Measurements from ENCODE around the gene RIN3.

DNA sequence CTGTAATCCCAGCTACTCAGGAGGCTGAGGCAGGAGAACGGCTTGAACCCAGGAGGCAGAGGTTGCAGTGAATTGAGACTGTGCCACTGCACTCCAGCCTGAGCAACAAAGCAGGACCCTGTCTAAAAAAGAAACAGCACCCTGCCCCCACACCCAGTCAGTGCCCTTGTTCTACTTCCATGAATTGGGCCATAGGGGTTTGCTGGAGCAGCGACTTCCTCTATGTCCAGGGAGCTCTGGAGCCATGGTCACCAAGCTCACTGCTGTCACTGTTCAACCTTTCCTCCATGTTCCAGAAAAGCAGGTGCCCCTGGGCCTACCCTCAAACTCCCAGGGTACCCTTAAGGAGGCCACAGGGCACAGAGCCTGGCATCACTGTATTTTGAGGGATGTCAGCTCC is 116.8 kb downstream of the RIN3 start:
- TF ChIP-seq, protein P1, sequence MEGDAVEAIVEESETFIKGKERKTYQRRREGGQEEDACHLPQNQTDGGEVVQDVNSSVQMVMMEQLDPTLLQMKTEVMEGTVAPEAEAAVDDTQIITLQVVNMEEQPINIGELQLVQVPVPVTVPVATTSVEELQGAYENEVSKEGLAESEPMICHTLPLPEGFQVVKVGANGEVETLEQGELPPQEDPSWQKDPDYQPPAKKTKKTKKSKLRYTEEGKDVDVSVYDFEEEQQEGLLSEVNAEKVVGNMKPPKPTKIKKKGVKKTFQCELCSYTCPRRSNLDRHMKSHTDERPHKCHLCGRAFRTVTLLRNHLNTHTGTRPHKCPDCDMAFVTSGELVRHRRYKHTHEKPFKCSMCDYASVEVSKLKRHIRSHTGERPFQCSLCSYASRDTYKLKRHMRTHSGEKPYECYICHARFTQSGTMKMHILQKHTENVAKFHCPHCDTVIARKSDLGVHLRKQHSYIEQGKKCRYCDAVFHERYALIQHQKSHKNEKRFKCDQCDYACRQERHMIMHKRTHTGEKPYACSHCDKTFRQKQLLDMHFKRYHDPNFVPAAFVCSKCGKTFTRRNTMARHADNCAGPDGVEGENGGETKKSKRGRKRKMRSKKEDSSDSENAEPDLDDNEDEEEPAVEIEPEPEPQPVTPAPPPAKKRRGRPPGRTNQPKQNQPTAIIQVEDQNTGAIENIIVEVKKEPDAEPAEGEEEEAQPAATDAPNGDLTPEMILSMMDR (IDR thresholded peaks at IDR 0.05), result no peak
- no peak for TF ChIP-seq POLR2A (IDR thresholded peaks at IDR 0.05)

Data from adrenal gland (tissue), 5 donors.